ENCODE measurements around the gene NCKAP5. TPM values are rescaled to one million over a fixed set of nuclear protein-coding genes. Genes with fewer than 3 reads are reported as not detected.
"Not testable (repeated sequence)": the region's sequence is repeated elsewhere in the genome, so short reads cannot be mapped to it uniquely, and the experiment has no call there.

NCKAP5 gene
- total RNA-seq, 1 donor from 2014 or later = 8.8 TPM

DNA sequence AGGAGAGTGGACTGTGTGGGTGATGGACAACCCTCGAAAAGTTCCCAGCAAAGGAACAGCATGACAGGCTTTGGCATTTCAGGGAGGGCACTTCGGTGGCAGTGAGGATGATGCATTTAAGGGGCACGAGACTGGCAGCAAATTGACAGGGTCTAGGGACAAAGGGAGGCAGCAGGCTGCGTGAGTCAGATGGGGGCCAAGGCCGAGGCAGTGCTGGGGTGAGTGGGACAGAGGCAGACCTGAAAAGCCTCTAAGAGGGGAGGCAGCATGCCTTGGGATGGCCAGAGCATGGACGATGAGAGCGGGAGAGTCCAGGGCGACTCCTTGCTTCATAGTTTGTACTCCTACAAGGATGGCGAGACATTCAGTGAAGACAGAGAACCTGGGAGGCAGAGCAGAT is 848.8 kb downstream of the NCKAP5 start:
- Histone ChIP-seq H3K27ac (no peak overlapping the region), H3K36me3 (no peaks in the 10 kb centered on the region), H3K9me3 (no peaks in the 10 kb centered on the region), H3K4me3 (no peak overlapping the region), H3K4me1 (no peaks in the 10 kb centered on the region), H3K27me3 (no peaks in the 10 kb centered on the region)
- DNase-seq (ENCODE audit: extremely low spot score in 2 of 2) = no peak
- TF ChIP-seq, protein P1, sequence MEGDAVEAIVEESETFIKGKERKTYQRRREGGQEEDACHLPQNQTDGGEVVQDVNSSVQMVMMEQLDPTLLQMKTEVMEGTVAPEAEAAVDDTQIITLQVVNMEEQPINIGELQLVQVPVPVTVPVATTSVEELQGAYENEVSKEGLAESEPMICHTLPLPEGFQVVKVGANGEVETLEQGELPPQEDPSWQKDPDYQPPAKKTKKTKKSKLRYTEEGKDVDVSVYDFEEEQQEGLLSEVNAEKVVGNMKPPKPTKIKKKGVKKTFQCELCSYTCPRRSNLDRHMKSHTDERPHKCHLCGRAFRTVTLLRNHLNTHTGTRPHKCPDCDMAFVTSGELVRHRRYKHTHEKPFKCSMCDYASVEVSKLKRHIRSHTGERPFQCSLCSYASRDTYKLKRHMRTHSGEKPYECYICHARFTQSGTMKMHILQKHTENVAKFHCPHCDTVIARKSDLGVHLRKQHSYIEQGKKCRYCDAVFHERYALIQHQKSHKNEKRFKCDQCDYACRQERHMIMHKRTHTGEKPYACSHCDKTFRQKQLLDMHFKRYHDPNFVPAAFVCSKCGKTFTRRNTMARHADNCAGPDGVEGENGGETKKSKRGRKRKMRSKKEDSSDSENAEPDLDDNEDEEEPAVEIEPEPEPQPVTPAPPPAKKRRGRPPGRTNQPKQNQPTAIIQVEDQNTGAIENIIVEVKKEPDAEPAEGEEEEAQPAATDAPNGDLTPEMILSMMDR (IDR thresholded peaks at IDR 0.05) = no peak
- TF ChIP-seq POLR2AphosphoS5 (IDR thresholded peaks at IDR 0.05; ENCODE audit: insufficient read depth in 1 of 2, low read depth in 1 of 2) (no peak), POLR2A (IDR thresholded peaks at IDR 0.05) (no peak)
- intact Hi-C loops (cut with DNase I) = no loop called here

DNA sequence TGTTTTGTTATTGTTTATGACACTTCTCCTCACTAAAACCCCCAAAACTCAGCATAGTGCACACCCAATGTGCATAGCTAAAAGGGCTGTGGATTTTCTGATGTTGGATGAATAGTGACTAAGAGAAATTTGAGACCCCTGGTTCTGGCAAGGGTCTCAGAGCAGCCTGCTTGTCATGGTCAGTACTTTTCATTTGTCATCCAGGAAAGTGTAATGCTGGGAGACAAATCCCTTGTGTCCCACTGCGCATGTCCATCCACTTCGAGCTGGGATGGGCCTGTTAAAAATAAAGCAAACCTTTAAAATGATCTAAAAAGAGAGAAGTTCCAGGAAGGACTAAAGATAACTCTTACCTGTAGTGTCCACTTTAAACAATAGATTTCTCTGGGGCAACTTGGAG is 851.3 kb downstream of the NCKAP5 start:
- H3K4me3 ChIP-seq = no peak overlapping the region
- no peak overlapping the region for H3K27ac ChIP-seq
- no peaks in the 10 kb centered on the region for H3K4me1 ChIP-seq
- intact Hi-C loops (cut with DNase I) = no loop called here
- H3K9me3 ChIP-seq = no peaks in the 10 kb centered on the region
- H3K27me3 ChIP-seq = no peaks in the 10 kb centered on the region
- TF ChIP-seq POLR2A (IDR thresholded peaks at IDR 0.05) = no peak
- TF ChIP-seq, protein P1 (IDR thresholded peaks at IDR 0.05) = no peak
- no peak for TF ChIP-seq POLR2AphosphoS5 (IDR thresholded peaks at IDR 0.05; ENCODE audit: insufficient read depth in 1 of 2, low read depth in 1 of 2)
- no peak for DNase-seq (ENCODE audit: extremely low spot score in 2 of 2)
- H3K36me3 ChIP-seq = no peaks in the 10 kb centered on the region

DNA sequence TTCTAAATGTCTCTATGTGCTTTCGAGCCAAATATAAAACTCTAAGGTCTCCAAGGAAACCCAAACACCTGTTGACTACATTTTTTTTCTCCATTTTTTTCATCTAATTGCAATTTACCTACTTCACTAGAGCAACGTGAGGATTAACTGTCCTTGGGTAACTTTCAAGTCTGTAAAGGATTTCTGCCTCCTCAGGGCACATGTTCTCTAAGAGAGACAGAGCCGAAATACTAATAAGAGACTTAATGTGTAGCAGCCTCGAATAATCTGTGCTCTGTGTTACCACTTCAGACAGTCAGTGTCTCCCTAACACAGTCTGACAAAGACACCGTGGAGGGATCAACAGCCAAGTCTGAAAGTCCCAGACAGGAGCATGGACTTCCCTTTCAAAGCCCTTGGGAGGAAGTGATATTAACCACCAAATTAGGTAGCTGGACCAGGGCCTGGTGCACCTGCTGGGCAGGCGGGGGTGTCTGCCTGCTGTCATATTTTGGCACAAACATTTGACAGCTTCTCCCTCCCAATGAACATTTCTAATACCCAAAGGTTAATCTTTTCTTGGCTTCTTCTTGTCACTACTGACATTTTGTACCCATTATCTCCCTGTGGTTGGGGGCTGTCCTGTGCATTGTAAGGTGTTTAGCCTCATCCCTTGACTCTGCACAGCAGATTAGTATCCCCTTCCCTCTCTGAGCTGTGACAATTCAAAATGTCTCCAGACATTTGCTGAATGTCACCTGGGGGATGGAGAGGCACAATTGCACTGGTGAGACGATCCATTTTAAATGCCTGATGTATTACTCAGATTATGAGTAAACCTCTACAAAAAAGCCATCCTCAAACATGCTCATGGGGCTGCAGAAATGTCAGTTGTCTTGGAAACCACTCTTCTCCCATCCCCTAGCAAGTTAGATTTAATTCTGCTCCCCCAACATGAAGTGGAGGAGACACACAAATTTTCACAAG is 852.6 kb downstream of the NCKAP5 start:
- Histone ChIP-seq H3K36me3 (no peaks in the 10 kb centered on the region), H3K9me3 (no peaks in the 10 kb centered on the region), H3K27me3 (no peaks in the 10 kb centered on the region), H3K4me1 (no peaks in the 10 kb centered on the region), H3K4me3 (no peak overlapping the region), H3K27ac (no peak overlapping the region)
- TF ChIP-seq, protein P1 (IDR thresholded peaks at IDR 0.05) = no peak
- no peak for TF ChIP-seq POLR2AphosphoS5 (IDR thresholded peaks at IDR 0.05; ENCODE audit: insufficient read depth in 1 of 2, low read depth in 1 of 2)
- TF ChIP-seq POLR2A (IDR thresholded peaks at IDR 0.05) = no peak
- intact Hi-C loops (cut with DNase I) = no loop called here
- no peak for DNase-seq (ENCODE audit: extremely low spot score in 2 of 2)

DNA sequence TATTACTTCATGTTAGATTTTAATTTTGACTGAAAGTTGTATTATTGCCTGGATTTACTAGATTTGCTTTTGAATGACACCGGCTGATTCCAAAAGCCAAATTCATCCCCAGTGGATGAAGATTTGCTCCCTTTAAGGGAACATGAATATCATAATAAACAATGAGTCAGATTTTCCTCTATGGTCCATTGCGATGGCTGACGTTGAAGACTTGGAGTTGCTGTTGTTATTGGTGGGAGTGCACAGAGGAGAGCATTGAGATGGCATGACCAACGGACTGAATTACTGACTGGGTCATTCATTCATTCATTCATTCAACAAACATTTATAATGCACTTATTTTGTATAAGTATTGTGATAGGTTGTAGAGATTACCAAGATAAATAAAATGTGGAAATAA is 864.9 kb downstream of the NCKAP5 start:
- TF ChIP-seq, protein P1 (IDR thresholded peaks at IDR 0.05) = no peak
- no peak for TF ChIP-seq POLR2AphosphoS5 (IDR thresholded peaks at IDR 0.05; ENCODE audit: insufficient read depth in 1 of 2, low read depth in 1 of 2)
- TF ChIP-seq POLR2A (IDR thresholded peaks at IDR 0.05) = no peak
- Histone ChIP-seq H3K36me3 (no peaks in the 10 kb centered on the region), H3K9me3 (no peaks in the 10 kb centered on the region), H3K4me3 (no peak overlapping the region), H3K27ac (no peak overlapping the region), H3K27me3 (no peaks in the 10 kb centered on the region), H3K4me1 (no peaks in the 10 kb centered on the region)
- DNase-seq (ENCODE audit: extremely low spot score in 2 of 2) = no peak
- intact Hi-C loops (cut with DNase I) = no loop called here

DNA sequence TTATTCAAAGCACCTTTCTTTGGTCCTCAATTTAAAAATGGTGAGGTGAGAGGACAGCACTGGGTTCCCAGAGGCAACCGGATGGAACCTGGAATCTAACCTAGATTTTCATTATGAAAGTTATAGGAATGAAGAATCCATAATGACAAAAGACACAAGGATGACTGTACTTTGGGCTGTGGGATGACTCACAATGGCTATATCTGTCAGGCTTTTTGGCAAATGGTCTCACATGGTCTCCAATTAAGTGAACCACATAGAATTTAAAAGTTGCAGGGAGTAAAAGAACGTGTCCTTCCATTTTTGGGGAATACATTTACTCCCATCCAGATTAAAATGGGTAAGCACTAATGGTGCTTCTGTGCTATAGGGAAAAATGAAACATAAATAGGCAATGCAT is 866.5 kb downstream of the NCKAP5 start:
- H3K27ac ChIP-seq = no peak overlapping the region
- intact Hi-C loops (cut with DNase I) = no loop called here
- H3K27me3 ChIP-seq = no peaks in the 10 kb centered on the region
- no peak for TF ChIP-seq POLR2AphosphoS5 (IDR thresholded peaks at IDR 0.05; ENCODE audit: insufficient read depth in 1 of 2, low read depth in 1 of 2)
- TF ChIP-seq, protein P1 (IDR thresholded peaks at IDR 0.05) = no peak
- TF ChIP-seq POLR2A (IDR thresholded peaks at IDR 0.05) = no peak
- DNase-seq (ENCODE audit: extremely low spot score in 2 of 2) = no peak
- no peaks in the 10 kb centered on the region for H3K36me3 ChIP-seq
- H3K4me1 ChIP-seq = no peaks in the 10 kb centered on the region
- H3K4me3 ChIP-seq = no peak overlapping the region
- H3K9me3 ChIP-seq = no peaks in the 10 kb centered on the region

DNA sequence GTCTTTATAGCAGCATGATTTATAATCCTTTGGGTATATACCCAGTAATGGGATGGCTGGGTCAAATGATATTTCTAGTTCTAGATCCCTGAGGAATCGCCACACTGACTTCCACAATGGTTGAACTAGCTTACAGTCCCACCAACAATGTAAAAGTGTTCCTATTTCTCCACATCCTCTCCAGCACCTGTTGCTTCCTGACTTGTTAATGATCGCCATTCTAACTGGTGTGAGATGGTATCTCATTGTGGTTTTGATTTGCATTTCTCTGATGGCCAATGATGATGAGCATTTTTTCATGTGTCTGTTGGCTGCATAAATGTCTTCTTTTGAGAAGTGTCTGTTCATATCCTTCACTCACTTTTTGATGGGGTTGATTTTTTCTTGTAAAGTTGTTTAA is 868.5 kb downstream of the NCKAP5 start:
- H3K27me3 ChIP-seq; intact Hi-C loops (cut with DNase I); DNase-seq (ENCODE audit: extremely low spot score in 2 of 2); H3K27ac ChIP-seq; H3K4me3 ChIP-seq; H3K9me3 ChIP-seq; H3K4me1 ChIP-seq; H3K36me3 ChIP-seq: not testable (repeated sequence)

DNA sequence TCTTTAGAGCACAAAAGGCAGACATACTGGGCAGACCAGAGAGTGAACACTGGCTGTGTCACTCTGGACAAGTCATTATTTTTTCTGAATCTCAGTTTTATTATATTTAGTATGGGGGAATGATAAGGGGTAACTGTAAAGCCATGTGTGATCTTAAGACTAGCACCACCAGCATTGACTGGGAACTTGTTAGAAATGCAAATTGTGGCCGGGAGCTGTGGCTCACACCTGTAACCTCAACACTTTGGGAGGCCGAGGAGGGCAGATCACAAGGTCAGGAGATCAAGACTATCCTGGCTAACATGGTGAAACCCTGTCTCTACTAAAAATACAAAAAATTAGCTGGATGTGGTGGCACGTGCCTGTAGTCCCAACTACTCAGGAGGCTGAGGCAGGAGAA is 869.9 kb downstream of the NCKAP5 start:
- H3K9me3 ChIP-seq; DNase-seq (ENCODE audit: extremely low spot score in 2 of 2); H3K27me3 ChIP-seq; intact Hi-C loops (cut with DNase I); H3K36me3 ChIP-seq; H3K27ac ChIP-seq; H3K4me3 ChIP-seq; H3K4me1 ChIP-seq: not testable (repeated sequence)

All from vagina (tissue), 2 donors.